HG03565 (cell line): Measurements from ENCODE around the gene KLHL30.
"Not testable (repeated sequence)": the region's sequence is repeated elsewhere in the genome, so short reads cannot be mapped to it uniquely, and the experiment has no call there.

Source experiments
- ATAC-seq: cut with Tn5 transposase; IDR thresholded peaks from one replicate; pipeline ENCODE4 v1.9.1; 2021; ENCODE audit warnings: mild to moderate bottlenecking, moderate library complexity; ENCODE audit not compliant: unreplicated experiment

Gene KLHL30

GRCh38 chr2:238160206-238161129 lies 22.0 kb downstream of the KLHL30 start:
- no peak for ATAC-seq

DNA sequence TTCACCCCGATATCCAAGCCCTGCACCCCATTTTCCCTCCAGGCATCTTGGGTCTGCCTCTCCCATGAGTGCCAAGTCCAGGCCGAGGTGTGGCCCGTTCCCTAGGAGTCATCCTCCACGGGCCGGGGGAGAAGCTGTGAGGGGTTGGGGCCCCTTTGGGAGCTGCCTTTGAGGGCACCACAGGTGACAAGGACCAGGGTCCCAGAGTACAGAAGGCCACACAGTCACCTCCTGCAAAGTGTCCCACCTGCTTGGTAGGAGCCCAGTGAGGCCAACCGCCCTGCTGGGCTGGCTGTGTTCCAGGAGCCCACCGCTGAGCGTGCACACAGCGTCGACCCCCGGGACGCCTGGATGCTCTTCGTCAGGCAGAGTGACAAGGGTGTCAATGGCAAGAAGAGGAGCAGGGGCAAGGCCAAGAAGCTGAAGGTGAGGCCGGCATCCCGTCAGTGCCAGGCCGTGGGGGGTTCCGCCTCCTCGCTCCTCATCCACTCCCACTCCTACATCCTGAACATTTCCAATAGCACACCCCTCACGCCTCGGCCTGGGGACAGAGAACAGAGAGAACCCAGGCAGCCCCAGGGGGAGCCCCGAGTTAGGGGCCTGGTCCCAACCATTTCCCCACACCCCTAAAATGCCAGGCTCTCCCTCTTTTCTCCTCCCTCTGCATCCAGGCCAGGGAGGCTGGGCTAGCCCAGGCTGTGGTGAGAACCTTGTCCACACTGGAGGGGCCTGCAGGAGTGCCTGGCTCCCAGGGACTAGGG lies 23.0 kb downstream of the KLHL30 start:
- no peak for ATAC-seq

GRCh38 chr2:238162251-238162845 lies 23.9 kb downstream of the KLHL30 start:
- ATAC-seq = no peak

DNA sequence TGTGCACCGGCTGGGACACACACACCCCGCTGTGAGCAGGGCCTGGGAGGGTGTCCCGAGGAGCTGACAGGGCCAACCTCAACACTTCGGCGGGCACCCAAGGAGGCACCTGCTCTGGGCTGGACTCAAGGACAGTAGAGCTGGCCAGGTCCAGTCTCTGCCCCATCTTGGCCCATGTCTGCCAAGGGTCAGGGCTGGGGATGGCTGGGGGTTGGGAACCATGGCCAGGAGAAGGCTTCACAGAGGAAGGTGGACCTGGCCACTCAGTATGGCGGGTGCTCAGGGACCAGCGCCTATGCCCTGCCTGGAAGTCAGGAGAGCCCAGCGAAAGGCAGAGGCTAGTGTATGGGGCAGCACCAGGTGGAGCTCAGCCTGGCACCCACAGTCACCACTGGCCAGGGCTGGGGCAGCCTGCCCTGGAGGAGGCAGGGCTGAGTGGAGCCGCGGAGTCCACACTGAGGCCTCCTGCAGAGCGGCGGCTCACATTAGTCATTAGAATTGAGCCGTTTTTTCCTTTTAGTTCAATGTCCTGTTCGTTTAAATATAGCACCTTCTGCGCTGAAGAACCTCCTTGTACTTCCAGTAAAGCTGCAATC lies 24.5 kb downstream of the KLHL30 start:
- no peak for ATAC-seq

DNA sequence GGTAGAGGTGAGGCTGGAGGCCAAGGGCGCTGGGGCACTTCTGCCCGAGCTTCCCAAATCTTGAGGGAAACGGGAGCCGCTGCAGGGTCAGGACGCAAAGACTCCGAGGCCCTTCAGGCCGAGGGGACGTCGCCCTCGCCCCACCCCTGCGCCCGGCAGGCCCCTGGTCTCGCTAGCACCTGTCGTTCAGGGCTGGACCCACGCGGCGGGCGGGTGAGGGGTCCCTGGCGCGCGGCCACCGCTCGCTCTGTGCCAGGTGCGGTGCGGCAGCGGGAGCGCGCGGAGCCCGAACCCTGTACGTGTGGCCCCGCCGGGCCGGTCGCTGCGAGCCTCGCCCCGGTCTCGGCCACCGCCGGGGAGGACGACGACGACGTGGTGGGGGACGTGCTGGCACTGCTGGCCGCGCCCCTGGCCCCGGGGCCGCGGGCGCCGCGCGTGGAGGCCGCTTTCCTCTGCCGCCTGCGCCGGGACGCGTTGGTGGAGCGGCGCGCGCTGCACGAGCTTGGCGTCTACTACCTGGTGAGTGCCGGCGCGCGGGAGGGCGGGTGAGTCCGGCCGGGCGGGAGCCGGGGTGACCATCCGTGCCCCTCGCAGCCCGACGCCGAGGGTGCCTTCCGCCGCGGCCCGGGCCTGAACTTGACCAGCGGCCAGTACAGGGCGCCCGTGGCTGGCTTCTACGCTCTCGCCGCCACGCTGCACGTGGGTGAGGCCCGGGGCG lies 25.2 kb downstream of the KLHL30 start:
- no peak for ATAC-seq

- ATAC-seq = no peak
Measured at GRCh38 chr2:238164906-238165287, 26.4 kb downstream of the KLHL30 start.

GRCh38 chr2:238165288-238165921 lies 26.9 kb downstream of the KLHL30 start:
- ATAC-seq = no peak

- no peak for ATAC-seq
Measured at GRCh38 chr2:238166391-238167343, 28.2 kb downstream of the KLHL30 start.

DNA sequence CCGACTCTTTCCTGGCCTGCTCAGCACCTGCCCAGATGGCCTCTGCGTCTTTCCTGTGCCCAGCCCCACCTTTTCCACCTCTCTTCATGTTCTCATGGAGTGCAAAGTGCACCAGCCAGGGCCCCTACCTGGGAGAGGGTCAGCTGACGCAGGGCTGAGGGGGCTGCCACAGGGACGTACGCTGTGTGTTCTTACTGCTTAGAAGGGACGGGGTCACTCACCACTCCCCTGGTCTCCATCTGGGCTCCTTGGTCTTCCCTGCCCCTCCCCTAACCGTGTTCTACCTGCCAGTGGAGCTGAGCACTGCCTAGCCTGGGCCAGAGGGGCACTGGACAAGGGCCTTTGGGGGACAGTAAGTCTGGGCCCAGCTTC lies 28.9 kb downstream of the KLHL30 start:
- no peak for ATAC-seq

DNA sequence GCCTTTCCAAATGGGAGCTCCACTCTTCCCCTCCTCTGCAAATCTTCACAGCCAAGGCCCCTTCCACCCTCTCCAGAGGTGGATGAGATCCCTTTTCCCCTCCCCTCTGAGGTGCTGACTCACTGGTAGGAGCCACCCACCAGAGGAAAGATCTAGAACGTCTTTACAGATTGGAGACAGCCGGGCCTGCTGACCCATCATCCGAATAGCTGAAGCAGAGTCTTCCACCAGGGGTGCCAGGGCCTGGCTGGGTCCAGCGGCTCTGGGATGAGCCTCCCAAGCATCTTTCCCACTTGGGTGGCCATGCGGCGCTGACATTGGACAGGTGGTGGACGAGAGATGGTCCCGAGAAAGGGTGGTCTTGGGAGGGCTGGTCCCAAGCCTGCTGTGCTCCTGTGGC lies 29.3 kb downstream of the KLHL30 start:
- ATAC-seq = no peak

DNA sequence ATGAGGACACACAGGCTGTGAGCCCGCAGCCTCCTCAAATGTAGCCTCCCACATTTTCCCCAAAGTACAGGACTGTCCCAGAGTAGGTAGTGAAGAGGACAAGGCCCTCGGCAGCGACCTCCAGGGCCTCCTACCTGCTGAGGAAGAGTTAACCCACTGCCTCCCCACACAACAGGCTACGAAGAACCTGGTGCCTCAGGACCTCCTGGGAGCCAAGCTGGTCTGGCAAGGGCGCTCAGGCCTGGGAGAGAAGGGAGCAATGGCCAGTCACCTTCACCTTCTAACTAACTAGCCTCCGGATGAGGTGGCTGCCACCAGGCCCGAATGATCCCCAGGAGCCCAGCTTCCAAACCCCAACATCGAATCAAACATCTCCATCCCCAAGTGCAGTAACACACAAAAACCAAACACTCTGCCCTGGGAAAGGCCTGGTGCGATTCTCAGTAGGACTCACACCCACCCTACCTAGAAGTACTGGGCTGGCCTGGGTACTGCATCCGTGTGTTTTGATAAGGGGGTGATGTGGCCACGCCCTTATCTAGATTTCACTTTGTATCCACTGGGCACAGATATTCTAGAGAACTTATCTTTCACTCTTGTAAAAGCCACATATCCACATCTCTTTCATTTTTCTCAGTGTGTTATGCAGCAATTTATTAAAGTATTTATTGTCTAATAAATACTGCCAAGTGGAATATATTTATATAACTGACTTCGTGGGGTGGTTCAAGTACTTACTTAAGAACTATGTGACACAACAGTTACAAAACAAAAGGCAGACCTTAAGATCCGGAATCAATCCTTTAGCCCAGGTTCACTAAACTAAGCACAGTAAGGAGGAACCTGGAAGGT lies 30.0 kb downstream of the KLHL30 start:
- no peak for ATAC-seq

- no peak for ATAC-seq
Measured at GRCh38 chr2:238169048-238169707, 30.7 kb downstream of the KLHL30 start.

- no peak for ATAC-seq
Measured at GRCh38 chr2:238169708-238170251, 31.3 kb downstream of the KLHL30 start.

GRCh38 chr2:238170386-238171071 lies 32.1 kb downstream of the KLHL30 start:
- no peak for ATAC-seq

GRCh38 chr2:238171072-238171431 lies 32.6 kb downstream of the KLHL30 start:
- ATAC-seq = not testable (repeated sequence)

DNA sequence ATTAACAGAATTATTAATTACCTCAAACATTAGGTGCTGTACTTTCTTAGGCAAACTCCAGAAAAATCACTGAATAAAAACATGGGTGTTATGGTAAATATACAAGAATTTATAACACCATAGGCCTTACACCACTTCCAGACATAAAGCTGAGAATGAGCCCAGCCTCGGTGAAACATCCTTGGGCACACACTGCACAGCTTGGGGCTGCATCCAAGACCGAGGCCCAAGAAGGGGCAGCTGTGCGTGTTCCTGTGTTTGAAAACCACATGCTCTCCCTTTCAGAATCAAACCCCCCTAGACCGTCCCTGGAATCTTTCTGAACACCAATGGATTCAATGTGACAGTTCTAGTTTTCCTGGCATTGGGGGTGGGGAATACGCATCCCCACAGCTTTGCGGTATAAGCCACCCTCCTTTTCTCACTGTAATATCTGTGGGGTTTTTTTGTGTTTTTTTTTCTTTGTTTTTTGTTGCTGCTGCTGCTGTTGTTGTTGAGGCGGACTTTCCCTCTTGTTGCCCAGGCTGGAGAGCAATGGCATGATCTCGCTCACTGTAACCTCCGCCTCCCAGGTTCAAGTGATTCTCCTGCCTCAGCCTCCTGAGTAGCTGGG lies 33.2 kb downstream of the KLHL30 start:
- ATAC-seq = no peak
